Measurements from ENCODE around the gene TMEM91.

DNA sequence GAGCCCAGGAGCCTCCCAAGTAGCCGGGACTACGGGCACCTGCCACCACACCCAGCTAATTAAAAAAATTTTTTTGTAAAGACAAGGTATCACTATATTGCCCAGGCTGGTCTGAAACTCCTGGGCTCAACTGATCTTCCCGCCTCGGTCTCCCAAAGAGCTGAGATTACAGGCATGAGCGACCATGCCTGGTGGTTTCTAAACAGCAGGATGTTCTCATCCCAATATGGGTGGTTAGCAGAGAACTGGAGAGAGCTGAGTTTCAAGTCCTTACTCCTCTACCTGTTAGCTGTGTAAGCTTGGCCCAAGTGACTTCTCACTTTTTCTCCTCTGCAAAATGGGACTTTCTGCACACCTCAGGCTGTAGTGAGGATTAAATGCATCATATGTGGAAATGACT lies 8.0 kb downstream of the TMEM91 start:
- TF ChIP-seq, protein P1, sequence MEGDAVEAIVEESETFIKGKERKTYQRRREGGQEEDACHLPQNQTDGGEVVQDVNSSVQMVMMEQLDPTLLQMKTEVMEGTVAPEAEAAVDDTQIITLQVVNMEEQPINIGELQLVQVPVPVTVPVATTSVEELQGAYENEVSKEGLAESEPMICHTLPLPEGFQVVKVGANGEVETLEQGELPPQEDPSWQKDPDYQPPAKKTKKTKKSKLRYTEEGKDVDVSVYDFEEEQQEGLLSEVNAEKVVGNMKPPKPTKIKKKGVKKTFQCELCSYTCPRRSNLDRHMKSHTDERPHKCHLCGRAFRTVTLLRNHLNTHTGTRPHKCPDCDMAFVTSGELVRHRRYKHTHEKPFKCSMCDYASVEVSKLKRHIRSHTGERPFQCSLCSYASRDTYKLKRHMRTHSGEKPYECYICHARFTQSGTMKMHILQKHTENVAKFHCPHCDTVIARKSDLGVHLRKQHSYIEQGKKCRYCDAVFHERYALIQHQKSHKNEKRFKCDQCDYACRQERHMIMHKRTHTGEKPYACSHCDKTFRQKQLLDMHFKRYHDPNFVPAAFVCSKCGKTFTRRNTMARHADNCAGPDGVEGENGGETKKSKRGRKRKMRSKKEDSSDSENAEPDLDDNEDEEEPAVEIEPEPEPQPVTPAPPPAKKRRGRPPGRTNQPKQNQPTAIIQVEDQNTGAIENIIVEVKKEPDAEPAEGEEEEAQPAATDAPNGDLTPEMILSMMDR (optimal IDR thresholded peaks at IDR 0.05 in 1 of 3, IDR thresholded peaks at IDR 0.05 in 1 of 3, conservative IDR thresholded peaks at IDR 0.05 in 1 of 3; ENCODE audit: extremely low read depth in 1 of 3, insufficient read depth in 2 of 3, low read length in 3 of 3): no peak
- no peak for TF ChIP-seq EZH2 (IDR thresholded peaks at IDR 0.05; ENCODE audit: low read length)

Data from keratinocyte (primary cell).